ENCODE data around the gene VSTM2L. TPM values are rescaled to one million over a fixed set of nuclear protein-coding genes. Genes with fewer than 3 reads are reported as not detected.
A peak's percentile ranks its signal among the peaks of the same experiment; 100 is the strongest.

VSTM2L gene
- total and polyA plus RNA-seq, 2 of the 13 experiments (the other 11 are each of a cell fraction or from before 2014, with no cell fraction given) = not detected

DNA sequence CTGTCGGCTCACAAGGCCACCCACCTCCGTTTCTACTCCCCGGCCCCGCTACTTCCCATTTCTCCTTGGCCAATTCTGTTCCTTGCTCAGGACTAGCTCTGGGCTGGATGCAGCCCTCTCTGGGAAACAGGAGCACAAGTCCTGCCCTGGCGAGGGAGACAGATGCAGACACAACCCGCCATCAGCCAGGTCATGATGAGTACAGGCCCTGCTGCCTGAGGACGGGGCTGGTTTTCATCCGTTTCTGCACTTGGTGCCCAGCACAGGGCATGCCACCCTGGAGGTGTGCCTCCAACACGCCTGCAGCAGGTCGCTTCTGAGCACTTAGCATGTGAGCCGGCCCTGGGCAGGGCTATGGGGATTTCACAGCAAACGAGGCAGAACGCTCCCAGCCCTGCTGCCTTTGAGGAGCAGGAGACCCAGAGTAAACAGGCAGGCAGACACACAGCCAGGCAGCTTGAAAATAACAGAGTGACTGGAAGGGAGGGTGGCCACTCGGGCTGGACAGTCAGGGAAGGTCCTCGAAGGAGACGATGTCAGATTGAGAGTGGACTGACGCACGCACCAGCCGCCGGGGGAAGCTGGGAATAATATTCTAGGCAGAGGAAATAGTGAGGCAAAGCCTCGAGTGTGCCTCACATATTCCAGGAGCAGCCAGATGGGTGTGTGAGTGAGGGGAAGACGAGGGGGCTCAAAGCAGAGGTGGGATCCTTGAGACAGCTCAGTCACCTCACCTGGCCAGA, 21.2 kb upstream of the VSTM2L start (continued):
- TF ChIP-seq, protein P1, sequence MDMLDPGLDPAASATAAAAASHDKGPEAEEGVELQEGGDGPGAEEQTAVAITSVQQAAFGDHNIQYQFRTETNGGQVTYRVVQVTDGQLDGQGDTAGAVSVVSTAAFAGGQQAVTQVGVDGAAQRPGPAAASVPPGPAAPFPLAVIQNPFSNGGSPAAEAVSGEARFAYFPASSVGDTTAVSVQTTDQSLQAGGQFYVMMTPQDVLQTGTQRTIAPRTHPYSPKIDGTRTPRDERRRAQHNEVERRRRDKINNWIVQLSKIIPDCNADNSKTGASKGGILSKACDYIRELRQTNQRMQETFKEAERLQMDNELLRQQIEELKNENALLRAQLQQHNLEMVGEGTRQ (IDR thresholded peaks at IDR 0.05; ENCODE audit: low read depth, low read length) = no peak
- TF ChIP-seq, protein P1 (CRISPR knock-in tag; IDR thresholded peaks at IDR 0.05; ENCODE audit: borderline replicate concordance) = no peak
- TF ChIP-seq ZNF501 (CRISPR knock-in tag; IDR thresholded peaks at IDR 0.05) (peak; percentile 52; the same call in 1 of the 2 replicates), ZNF589 (CRISPR knock-in tag; conservative IDR thresholded peaks at IDR 0.05) (no peak), POLR2G (IDR thresholded peaks at IDR 0.05; ENCODE audit: low read depth, low read length) (no peak), MEIS1 (CRISPR knock-in tag; IDR thresholded peaks at IDR 0.05; ENCODE audit: borderline replicate concordance) (no peak), ZNF614 (CRISPR knock-in tag; IDR thresholded peaks at IDR 0.05; ENCODE audit: borderline replicate concordance) (no peak), ZNF672 (CRISPR knock-in tag; IDR thresholded peaks at IDR 0.05) (no peak), PCBP2 (optimal IDR thresholded peaks at IDR 0.05; ENCODE audit: low read depth, low read length, poor library complexity, severe bottlenecking) (no peak), ZNF776 (CRISPR knock-in tag; IDR thresholded peaks at IDR 0.05) (no peak), NR1H2 (CRISPR knock-in tag; IDR thresholded peaks at IDR 0.05; ENCODE audit: borderline replicate concordance, low read depth) (peak; percentile 91; the same call in 1 of the 2 replicates), ZNF251 (CRISPR knock-in tag; IDR thresholded peaks at IDR 0.05) (no peak), HHEX (CRISPR knock-in tag; IDR thresholded peaks at IDR 0.05) (no peak), ZNF496 (CRISPR knock-in tag; IDR thresholded peaks at IDR 0.05; ENCODE audit: insufficient replicate concordance) (no peak), NCOA1 (CRISPR knock-in tag; IDR thresholded peaks at IDR 0.05) (no peak), ZNF891 (CRISPR knock-in tag; IDR thresholded peaks at IDR 0.05) (peak; percentile 78; the same call in 1 of the 2 replicates), SYNCRIP (IDR thresholded peaks at IDR 0.05; ENCODE audit: insufficient read depth, low read depth, low read length) (no peak), IRX3 (CRISPR knock-in tag; IDR thresholded peaks at IDR 0.05; ENCODE audit: borderline replicate concordance, low read depth) (no peak), IKZF1 (IDR thresholded peaks at IDR 0.05) (no peak), KLF9 (CRISPR knock-in tag; IDR thresholded peaks at IDR 0.05; ENCODE audit: low read depth) (no peak)
- TF ChIP-seq, protein P2, sequence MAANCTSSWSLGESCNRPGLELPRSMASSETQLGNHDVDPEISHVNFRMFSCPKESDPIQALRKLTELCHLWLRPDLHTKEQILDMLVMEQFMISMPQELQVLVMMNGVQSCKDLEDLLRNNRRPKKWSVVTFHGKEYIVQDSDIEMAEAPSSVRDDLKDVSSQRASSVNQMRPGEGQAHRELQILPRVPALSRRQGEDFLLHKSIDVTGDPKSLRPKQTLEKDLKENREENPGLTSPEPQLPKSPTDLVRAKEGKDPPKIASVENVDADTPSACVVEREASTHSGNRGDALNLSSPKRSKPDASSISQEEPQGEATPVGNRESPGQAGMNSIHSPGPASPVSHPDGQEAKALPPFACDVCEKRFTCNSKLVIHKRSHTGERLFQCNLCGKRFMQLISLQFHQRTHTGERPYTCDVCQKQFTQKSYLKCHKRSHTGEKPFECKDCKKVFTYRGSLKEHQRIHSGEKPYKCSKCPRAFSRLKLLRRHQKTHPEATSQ (CRISPR knock-in tag; IDR thresholded peaks at IDR 0.05; ENCODE audit: borderline replicate concordance) = no peak
- TF ChIP-seq, protein P3, sequence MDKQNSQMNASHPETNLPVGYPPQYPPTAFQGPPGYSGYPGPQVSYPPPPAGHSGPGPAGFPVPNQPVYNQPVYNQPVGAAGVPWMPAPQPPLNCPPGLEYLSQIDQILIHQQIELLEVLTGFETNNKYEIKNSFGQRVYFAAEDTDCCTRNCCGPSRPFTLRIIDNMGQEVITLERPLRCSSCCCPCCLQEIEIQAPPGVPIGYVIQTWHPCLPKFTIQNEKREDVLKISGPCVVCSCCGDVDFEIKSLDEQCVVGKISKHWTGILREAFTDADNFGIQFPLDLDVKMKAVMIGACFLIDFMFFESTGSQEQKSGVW (CRISPR knock-in tag; IDR thresholded peaks at IDR 0.05; ENCODE audit: borderline replicate concordance) = no peak
- TF ChIP-seq, protein P4, sequence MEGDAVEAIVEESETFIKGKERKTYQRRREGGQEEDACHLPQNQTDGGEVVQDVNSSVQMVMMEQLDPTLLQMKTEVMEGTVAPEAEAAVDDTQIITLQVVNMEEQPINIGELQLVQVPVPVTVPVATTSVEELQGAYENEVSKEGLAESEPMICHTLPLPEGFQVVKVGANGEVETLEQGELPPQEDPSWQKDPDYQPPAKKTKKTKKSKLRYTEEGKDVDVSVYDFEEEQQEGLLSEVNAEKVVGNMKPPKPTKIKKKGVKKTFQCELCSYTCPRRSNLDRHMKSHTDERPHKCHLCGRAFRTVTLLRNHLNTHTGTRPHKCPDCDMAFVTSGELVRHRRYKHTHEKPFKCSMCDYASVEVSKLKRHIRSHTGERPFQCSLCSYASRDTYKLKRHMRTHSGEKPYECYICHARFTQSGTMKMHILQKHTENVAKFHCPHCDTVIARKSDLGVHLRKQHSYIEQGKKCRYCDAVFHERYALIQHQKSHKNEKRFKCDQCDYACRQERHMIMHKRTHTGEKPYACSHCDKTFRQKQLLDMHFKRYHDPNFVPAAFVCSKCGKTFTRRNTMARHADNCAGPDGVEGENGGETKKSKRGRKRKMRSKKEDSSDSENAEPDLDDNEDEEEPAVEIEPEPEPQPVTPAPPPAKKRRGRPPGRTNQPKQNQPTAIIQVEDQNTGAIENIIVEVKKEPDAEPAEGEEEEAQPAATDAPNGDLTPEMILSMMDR (CRISPR knock-in tag; IDR thresholded peaks at IDR 0.05) = no peak
- TF ChIP-seq, protein P5, sequence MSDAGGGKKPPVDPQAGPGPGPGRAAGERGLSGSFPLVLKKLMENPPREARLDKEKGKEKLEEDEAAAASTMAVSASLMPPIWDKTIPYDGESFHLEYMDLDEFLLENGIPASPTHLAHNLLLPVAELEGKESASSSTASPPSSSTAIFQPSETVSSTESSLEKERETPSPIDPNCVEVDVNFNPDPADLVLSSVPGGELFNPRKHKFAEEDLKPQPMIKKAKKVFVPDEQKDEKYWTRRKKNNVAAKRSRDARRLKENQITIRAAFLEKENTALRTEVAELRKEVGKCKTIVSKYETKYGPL (CRISPR knock-in tag; IDR thresholded peaks at IDR 0.05) = no peak

All from HepG2 (cell line).